Body of pancreas (tissue), 4 donors: ENCODE data around the gene CCDC71. TPM values are rescaled to one million over a fixed set of nuclear protein-coding genes. Genes with fewer than 3 reads are reported as not detected.

Experiments
- ATAC-seq: fragments of 150-250 bp; one replicate; pipeline ENCODE4 v1.9.1; 2016
- DNase-seq, 4 donors: peaks; one replicate each; pipeline ENCODE4 v3.0.0-alpha.2; 2019
- H3K27ac ChIP-seq, 4 donors: fragments of 200-600 bp; sonication (generic); 1 replicate in 3 of 4; 2 replicates in 1 of 4; pipeline versions ENCODE4 v1.5.1 to v1.6.1; 2016 to 2019; ENCODE audit warnings: mild to moderate bottlenecking in 1 of 4, mixed read lengths in 1 of 4, moderate library complexity in 1 of 4
- H3K27me3 ChIP-seq, 2 donors: fragments of 200-600 bp; sonication (generic); one replicate each; pipeline ENCODE4 v1.6.0; 2016; ENCODE audit warnings: mild to moderate bottlenecking in 1 of 2
- H3K36me3 ChIP-seq, 2 donors: fragments of 200-600 bp; sonication (generic); replicated peaks in 1 of 2; 2 replicates each; pipeline ENCODE4 v1.5.1; 2016; ENCODE audit warnings: low read depth in 2 of 2; ENCODE audit not compliant: insufficient read depth in 1 of 2
- H3K4me1 ChIP-seq: fragments of 200-600 bp; sonication (generic); one replicate; pipeline ENCODE4 v1.6.0; 2016
- H3K4me3 ChIP-seq, 2 donors: fragments of 200-600 bp; sonication (generic); 1 replicate in 1 of 2; 2 replicates in 1 of 2; pipeline ENCODE4 v1.5.1; 2016 to 2019
- H3K9me3 ChIP-seq, 3 donors: fragments of 200-600 bp; sonication (generic); 1 replicate in 2 of 3; 2 replicates in 1 of 3; pipeline ENCODE4 v1.5.1; 2016
- CTCF ChIP-seq, 7 experiments: fragments of 450-650 bp in 4 of 7; fragments of 200-600 bp in 3 of 7; sonication (generic) in 3 of 7; IDR thresholded peaks; one replicate each; pipeline ENCODE4 v1.5.1; 2016 to 2019; ENCODE audit warnings: antibody characterized with exemption in 7 of 7
- POLR2A ChIP-seq, 3 donors: fragments of 450-650 bp; IDR thresholded peaks; one replicate each; pipeline ENCODE4 v1.6.1; 2016; ENCODE audit warnings: antibody characterized with exemption in 3 of 3, mild to moderate bottlenecking in 2 of 3
- WGBS, 2 donors: methylation state at CpG; one replicate each; pipeline ENCODE4 v1.1.5; 2017; 5-methylcytosine and 5-hydroxymethylcytosine counted together
- intact Hi-C: fragments of 100-400 bp; cut with DNase I; formaldehyde crosslinking; loops from one replicate; pipeline ENCODE4 v1.15.1; 2023
- total RNA-seq, 2 donors: library from RNA; depleted of rRNA; stranded (reverse); fragments of >200 nt; gene quantifications; one replicate each; pipeline ENCODE4 v1.1.0, GENCODE V29; 2016

CCDC71 gene
- total RNA-seq, 2 donors from 2014 or later: 15.5 to 19.5 TPM

- Histone ChIP-seq H3K36me3 (peaks cover 0 to 11% of the 10 kb centered on the region in 2 donors), H3K9me3 (no peaks in the 10 kb centered on the region), H3K4me1 (peaks cover 20% of the 10 kb centered on the region), H3K27ac (no peak overlapping the region), H3K4me3 (no peak overlapping the region), H3K27me3 (no peaks in the 10 kb centered on the region)
- intact Hi-C loops: no loop called here
- DNase-seq: no peak
- WGBS, 2 donors: 83 to 100% methylated on average over 4 to 13 of the region's 17 CpGs
- ATAC-seq: no peak
- TF ChIP-seq CTCF (IDR thresholded peaks at IDR 0.05) (no peak), POLR2A (IDR thresholded peaks at IDR 0.05) (no peak)
Measured at GRCh38 chr3:49122886-49123545, 43.1 kb downstream of the CCDC71 start.

- intact Hi-C loops: no loop called here
- H3K4me3 ChIP-seq: no peak overlapping the region
- ATAC-seq (no peak), DNase-seq (no peak)
- H3K4me1 ChIP-seq: peaks cover 20% of the 10 kb centered on the region
- no peaks in the 10 kb centered on the region for H3K9me3 ChIP-seq
- 79 to 89% methylated on average over 3 to 5 of the region's 7 CpGs for WGBS, 2 donors
- peaks cover 0 to 12% of the 10 kb centered on the region in 2 donors for H3K36me3 ChIP-seq
- H3K27me3 ChIP-seq: no peaks in the 10 kb centered on the region
- TF ChIP-seq POLR2A (IDR thresholded peaks at IDR 0.05) (no peak), CTCF (IDR thresholded peaks at IDR 0.05) (no peak)
- no peak overlapping the region for H3K27ac ChIP-seq
Measured at GRCh38 chr3:49122451-49122850, 43.7 kb downstream of the CCDC71 start.

- Histone ChIP-seq H3K27ac (no peak overlapping the region), H3K36me3 (peaks cover 4 to 16% of the 10 kb centered on the region in 2 donors), H3K4me1 (peaks cover 20% of the 10 kb centered on the region), H3K9me3 (no peaks in the 10 kb centered on the region), H3K4me3 (no peak overlapping the region), H3K27me3 (no peaks in the 10 kb centered on the region)
- no peak for ATAC-seq
- no peak for DNase-seq
- WGBS, 2 donors: 93 to 96% methylated on average over 12 of the region's 12 CpGs
- intact Hi-C loops: no loop called here
- TF ChIP-seq CTCF (IDR thresholded peaks at IDR 0.05) (no peak), POLR2A (IDR thresholded peaks at IDR 0.05) (no peak)
Measured at GRCh38 chr3:49122022-49122421, 44.1 kb downstream of the CCDC71 start.

GRCh38 chr3:49121132-49121736, 44.9 kb downstream of the CCDC71 start:
- peak overlapping the region in 1 of 2 donors; percentile 69 for H3K4me3 ChIP-seq
- H3K9me3 ChIP-seq: no peaks in the 10 kb centered on the region
- peak overlapping the region; percentile 72 to 92 (median 88) for H3K27ac ChIP-seq
- ATAC-seq (no peak), DNase-seq (no peak)
- intact Hi-C loops: no loop called here
- TF ChIP-seq CTCF (IDR thresholded peaks at IDR 0.05): no peak
- no peak for TF ChIP-seq POLR2A (IDR thresholded peaks at IDR 0.05)
- 72 to 74% methylated on average over 10 to 17 of the region's 17 CpGs for WGBS, 2 donors
- peaks cover 20% of the 10 kb centered on the region for H3K4me1 ChIP-seq
- peaks cover 10 to 23% of the 10 kb centered on the region in 2 donors for H3K36me3 ChIP-seq
- H3K27me3 ChIP-seq: no peaks in the 10 kb centered on the region
